ENCODE data around the gene SERPINA9.

The SERPINA9 gene, protein sequence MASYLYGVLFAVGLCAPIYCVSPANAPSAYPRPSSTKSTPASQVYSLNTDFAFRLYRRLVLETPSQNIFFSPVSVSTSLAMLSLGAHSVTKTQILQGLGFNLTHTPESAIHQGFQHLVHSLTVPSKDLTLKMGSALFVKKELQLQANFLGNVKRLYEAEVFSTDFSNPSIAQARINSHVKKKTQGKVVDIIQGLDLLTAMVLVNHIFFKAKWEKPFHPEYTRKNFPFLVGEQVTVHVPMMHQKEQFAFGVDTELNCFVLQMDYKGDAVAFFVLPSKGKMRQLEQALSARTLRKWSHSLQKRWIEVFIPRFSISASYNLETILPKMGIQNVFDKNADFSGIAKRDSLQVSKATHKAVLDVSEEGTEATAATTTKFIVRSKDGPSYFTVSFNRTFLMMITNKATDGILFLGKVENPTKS

GRCh38 chr14:94476023-94476422, at the start of gene SERPINA9:
Gene SERPINA9, minus strand, starts transcription at chr14:94476197. Its CDS starts 6,357 bp downstream, at chr14:94469840.
- H3K27ac ChIP-seq (ENCODE audit: low read depth, low read length), result no peak within 1 kb of the TSS
- no peaks in the 10 kb centered on the region for H3K36me3 ChIP-seq (ENCODE audit: control insufficient read depth, insufficient read depth, low read length)

GRCh38 chr14:94524093-94524492, 48.1 kb upstream of the SERPINA9 start:
- Histone ChIP-seq H3K4me3 (ENCODE audit: low read depth, low read length) (no peak overlapping the region), H3K27ac (ENCODE audit: low read depth, low read length) (no peak overlapping the region), H3K27me3 (ENCODE audit: control insufficient read depth, insufficient read depth, low read length) (no peaks in the 10 kb centered on the region), H3K4me1 (ENCODE audit: control insufficient read depth, insufficient read depth, low read length) (no peaks in the 10 kb centered on the region), H3K9me3 (ENCODE audit: control insufficient read depth, insufficient read depth, low read depth, low read length) (peaks cover 6% of the 10 kb centered on the region; the same call in 1 of the 2 replicates), H3K9ac (ENCODE audit: low read length) (no peak overlapping the region), H3K36me3 (ENCODE audit: control insufficient read depth, insufficient read depth, low read length) (no peaks in the 10 kb centered on the region)

More at GRCh38 chr14:94476023-94476422, at the start of gene SERPINA9:
- H3K9me3 ChIP-seq (ENCODE audit: control insufficient read depth, insufficient read depth, low read depth, low read length), result peaks cover 15% of the 10 kb centered on the region
- H3K27me3 ChIP-seq (ENCODE audit: control insufficient read depth, insufficient read depth, low read length), result no peaks in the 10 kb centered on the region
- H3K9ac ChIP-seq (ENCODE audit: low read length), result no peak within 1 kb of the TSS
- no peak within 1 kb of the TSS for H3K4me3 ChIP-seq (ENCODE audit: low read depth, low read length)
- 0 out of 2 replicates have a peak, but pooled peaks cover 4% of the 10 kb centered on the region for H3K4me1 ChIP-seq (ENCODE audit: control insufficient read depth, insufficient read depth, low read length)

DNA sequence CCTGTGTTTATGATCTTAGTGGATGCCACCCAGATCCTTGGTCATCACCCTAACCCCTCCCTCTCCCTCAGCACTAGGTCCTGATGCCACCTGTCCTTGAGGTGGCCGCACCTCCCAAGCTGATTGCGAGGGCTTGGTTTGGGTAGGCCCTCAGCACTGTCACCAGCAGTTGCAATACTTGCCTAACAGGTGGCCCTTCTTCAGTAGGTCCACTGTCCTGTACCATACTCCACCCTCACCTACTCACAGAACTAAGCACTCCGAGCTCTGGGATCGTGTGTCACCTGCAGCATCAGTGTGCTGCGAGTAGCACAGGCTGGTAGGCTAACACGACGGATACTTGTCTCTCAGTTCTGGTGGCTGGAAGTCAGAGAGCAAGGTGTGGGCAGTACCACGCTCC, 47.3 kb upstream of the SERPINA9 start:
- Histone ChIP-seq H3K27ac (ENCODE audit: low read depth, low read length) (no peak overlapping the region), H3K4me1 (ENCODE audit: control insufficient read depth, insufficient read depth, low read length) (peaks cover 3% of the 10 kb centered on the region), H3K9me3 (ENCODE audit: control insufficient read depth, insufficient read depth, low read depth, low read length) (peaks cover 9% of the 10 kb centered on the region; the same call in 1 of the 2 replicates), H3K4me3 (ENCODE audit: low read depth, low read length) (no peak overlapping the region), H3K27me3 (ENCODE audit: control insufficient read depth, insufficient read depth, low read length) (no peaks in the 10 kb centered on the region), H3K36me3 (ENCODE audit: control insufficient read depth, insufficient read depth, low read length) (no peaks in the 10 kb centered on the region), H3K9ac (ENCODE audit: low read length) (no peak overlapping the region)

- Histone ChIP-seq H3K36me3 (ENCODE audit: control insufficient read depth, insufficient read depth, low read length) (no peaks in the 10 kb centered on the region), H3K27ac (ENCODE audit: low read depth, low read length) (no peak overlapping the region), H3K27me3 (ENCODE audit: control insufficient read depth, insufficient read depth, low read length) (no peaks in the 10 kb centered on the region), H3K4me1 (ENCODE audit: control insufficient read depth, insufficient read depth, low read length) (peaks cover 13% of the 10 kb centered on the region), H3K9me3 (ENCODE audit: control insufficient read depth, insufficient read depth, low read depth, low read length) (peaks cover 9% of the 10 kb centered on the region; the same call in 1 of the 2 replicates), H3K9ac (ENCODE audit: low read length) (no peak overlapping the region), H3K4me3 (ENCODE audit: low read depth, low read length) (no peak overlapping the region)
These were observed 46.2 kb upstream of the SERPINA9 start for GRCh38 chr14:94522115-94522724.

- H3K9ac ChIP-seq (ENCODE audit: low read length), result no peak overlapping the region
- H3K27ac ChIP-seq (ENCODE audit: low read depth, low read length), result no peak overlapping the region
These were observed 45.5 kb upstream of the SERPINA9 start for GRCh38 chr14:94521375-94522114.

DNA sequence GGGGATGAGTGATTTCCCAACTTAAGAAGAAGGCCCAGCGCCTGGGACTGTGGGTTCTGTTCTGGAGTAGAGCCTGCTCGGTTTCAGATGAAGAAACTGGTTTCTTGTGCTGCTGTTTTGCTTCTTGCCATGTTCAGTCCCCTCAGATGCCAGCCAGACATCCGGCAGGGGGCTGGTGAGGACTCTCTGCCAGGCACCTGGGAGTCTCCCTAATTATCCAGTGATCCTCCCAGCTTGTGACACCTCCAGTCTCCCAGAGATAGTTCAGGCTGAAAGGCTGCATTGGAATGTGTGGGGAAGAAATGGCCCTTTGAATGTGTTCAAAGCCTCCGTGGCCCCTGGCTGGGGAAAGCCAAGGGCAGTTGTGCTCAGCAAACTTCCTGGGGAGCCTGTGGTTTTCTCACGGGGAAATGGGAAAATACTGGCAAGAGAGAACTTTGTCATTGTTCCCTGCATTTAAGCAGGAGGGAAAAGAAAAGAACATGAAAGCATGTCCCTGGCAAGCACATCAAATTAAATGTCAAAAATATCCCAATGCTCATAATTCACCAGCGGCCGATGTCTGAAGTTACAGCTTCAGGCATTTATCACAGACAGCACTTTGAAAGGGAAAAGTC, 41.8 kb upstream of the SERPINA9 start:
- H3K9ac ChIP-seq (ENCODE audit: low read length), result no peak overlapping the region
- H3K27ac ChIP-seq (ENCODE audit: low read depth, low read length), result no peak overlapping the region
- no peaks in the 10 kb centered on the region for H3K36me3 ChIP-seq (ENCODE audit: control insufficient read depth, insufficient read depth, low read length)
- peaks cover 9% of the 10 kb centered on the region; the same call in 1 of the 2 replicates for H3K9me3 ChIP-seq (ENCODE audit: control insufficient read depth, insufficient read depth, low read depth, low read length)
- no peaks in the 10 kb centered on the region for H3K27me3 ChIP-seq (ENCODE audit: control insufficient read depth, insufficient read depth, low read length)
- no peak overlapping the region for H3K4me3 ChIP-seq (ENCODE audit: low read depth, low read length)
- H3K4me1 ChIP-seq (ENCODE audit: control insufficient read depth, insufficient read depth, low read length), result peaks cover 16% of the 10 kb centered on the region

More at GRCh38 chr14:94521375-94522114, 45.5 kb upstream of the SERPINA9 start:
- Histone ChIP-seq H3K4me1 (ENCODE audit: control insufficient read depth, insufficient read depth, low read length) (peaks cover 16% of the 10 kb centered on the region), H3K27me3 (ENCODE audit: control insufficient read depth, insufficient read depth, low read length) (no peaks in the 10 kb centered on the region), H3K36me3 (ENCODE audit: control insufficient read depth, insufficient read depth, low read length) (no peaks in the 10 kb centered on the region), H3K4me3 (ENCODE audit: low read depth, low read length) (no peak overlapping the region), H3K9me3 (ENCODE audit: control insufficient read depth, insufficient read depth, low read depth, low read length) (peaks cover 9% of the 10 kb centered on the region; the same call in 1 of the 2 replicates)

- H3K9me3 ChIP-seq (ENCODE audit: control insufficient read depth, insufficient read depth, low read depth, low read length), result peaks cover 9% of the 10 kb centered on the region; the same call in 1 of the 2 replicates
- H3K9ac ChIP-seq (ENCODE audit: low read length), result no peak overlapping the region
- H3K4me1 ChIP-seq (ENCODE audit: control insufficient read depth, insufficient read depth, low read length), result peaks cover 16% of the 10 kb centered on the region
- H3K4me3 ChIP-seq (ENCODE audit: low read depth, low read length), result no peak overlapping the region
- H3K27ac ChIP-seq (ENCODE audit: low read depth, low read length), result no peak overlapping the region
- H3K27me3 ChIP-seq (ENCODE audit: control insufficient read depth, insufficient read depth, low read length), result no peaks in the 10 kb centered on the region
- H3K36me3 ChIP-seq (ENCODE audit: control insufficient read depth, insufficient read depth, low read length), result no peaks in the 10 kb centered on the region
These were observed 41.2 kb upstream of the SERPINA9 start for GRCh38 chr14:94517248-94517640.

DNA sequence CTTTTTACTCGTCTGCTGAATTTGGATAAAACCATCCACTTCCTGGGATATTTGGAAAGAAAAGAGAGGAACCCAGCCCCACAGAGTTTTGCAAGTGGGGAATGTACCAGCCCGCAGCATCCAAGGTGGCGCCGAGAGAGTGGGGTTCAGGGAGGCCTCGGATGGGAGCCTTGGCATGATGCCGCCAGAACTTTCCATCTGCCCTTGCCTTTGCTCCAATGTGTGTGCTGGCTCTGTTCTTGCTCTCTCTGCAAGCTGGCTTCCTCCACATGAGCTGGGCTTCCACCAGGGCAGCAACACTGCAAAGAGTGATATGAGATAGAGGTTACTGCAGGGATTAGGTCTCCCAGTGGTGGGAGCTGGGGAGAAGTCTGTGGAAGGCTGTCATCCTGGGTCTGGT, 39.9 kb upstream of the SERPINA9 start:
- Histone ChIP-seq H3K27me3 (ENCODE audit: control insufficient read depth, insufficient read depth, low read length) (no peaks in the 10 kb centered on the region), H3K4me3 (ENCODE audit: low read depth, low read length) (no peak overlapping the region), H3K4me1 (ENCODE audit: control insufficient read depth, insufficient read depth, low read length) (peaks cover 16% of the 10 kb centered on the region), H3K9me3 (ENCODE audit: control insufficient read depth, insufficient read depth, low read depth, low read length) (peaks cover 9% of the 10 kb centered on the region; the same call in 1 of the 2 replicates), H3K9ac (ENCODE audit: low read length) (no peak overlapping the region), H3K36me3 (ENCODE audit: control insufficient read depth, insufficient read depth, low read length) (no peaks in the 10 kb centered on the region), H3K27ac (ENCODE audit: low read depth, low read length) (no peak overlapping the region)

DNA sequence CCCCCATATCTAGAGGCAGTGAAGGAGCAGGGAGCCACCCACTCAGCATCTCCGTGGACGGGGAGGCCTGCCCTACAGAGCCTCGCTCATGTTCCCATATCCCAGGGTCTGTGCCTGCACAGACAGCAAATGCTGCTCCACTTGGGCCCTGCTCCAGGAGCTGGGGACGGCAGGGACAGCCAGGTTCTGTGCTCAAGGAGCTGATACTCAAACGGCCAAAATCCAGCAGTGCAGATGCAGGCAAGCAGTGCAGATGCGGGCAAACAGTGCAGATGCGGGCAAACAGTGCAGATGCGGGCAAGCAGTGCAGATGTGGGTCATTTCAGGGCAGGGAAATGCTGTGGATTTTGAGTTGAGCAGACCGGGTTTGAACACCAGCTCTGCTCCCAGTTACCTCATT, 39.4 kb upstream of the SERPINA9 start:
- Histone ChIP-seq H3K27me3 (ENCODE audit: control insufficient read depth, insufficient read depth, low read length) (no peaks in the 10 kb centered on the region), H3K9ac (ENCODE audit: low read length) (no peak overlapping the region), H3K4me1 (ENCODE audit: control insufficient read depth, insufficient read depth, low read length) (peaks cover 16% of the 10 kb centered on the region), H3K36me3 (ENCODE audit: control insufficient read depth, insufficient read depth, low read length) (no peaks in the 10 kb centered on the region), H3K9me3 (ENCODE audit: control insufficient read depth, insufficient read depth, low read depth, low read length) (peaks cover 9% of the 10 kb centered on the region; the same call in 1 of the 2 replicates), H3K27ac (ENCODE audit: low read depth, low read length) (no peak overlapping the region), H3K4me3 (ENCODE audit: low read depth, low read length) (no peak overlapping the region)

DNA sequence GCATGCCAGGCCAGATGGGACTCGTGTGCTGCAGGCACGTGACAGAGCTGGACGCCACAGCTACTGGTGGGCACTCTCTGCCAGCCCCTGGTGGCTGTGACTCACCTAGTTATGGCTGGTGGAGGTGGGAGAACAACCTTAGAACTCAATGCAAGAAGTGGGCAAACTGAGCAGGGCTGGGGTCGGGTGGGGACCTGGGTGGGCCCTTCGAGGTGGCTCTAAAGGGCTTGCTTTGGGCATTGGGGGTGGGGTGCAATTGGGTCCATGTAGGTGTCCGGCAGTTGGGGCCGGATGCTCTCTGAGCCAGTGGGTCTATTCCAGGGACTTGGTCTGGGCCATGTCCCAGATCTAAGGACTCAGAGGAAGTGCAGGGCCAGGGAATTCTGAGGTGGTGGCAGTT, 38.4 kb upstream of the SERPINA9 start:
- Histone ChIP-seq H3K9ac (ENCODE audit: low read length) (no peak overlapping the region), H3K36me3 (ENCODE audit: control insufficient read depth, insufficient read depth, low read length) (no peaks in the 10 kb centered on the region), H3K9me3 (ENCODE audit: control insufficient read depth, insufficient read depth, low read depth, low read length) (peaks cover 6% of the 10 kb centered on the region; the same call in 1 of the 2 replicates), H3K4me1 (ENCODE audit: control insufficient read depth, insufficient read depth, low read length) (peaks cover 16% of the 10 kb centered on the region), H3K4me3 (ENCODE audit: low read depth, low read length) (no peak overlapping the region), H3K27me3 (ENCODE audit: control insufficient read depth, insufficient read depth, low read length) (no peaks in the 10 kb centered on the region), H3K27ac (ENCODE audit: low read depth, low read length) (no peak overlapping the region)

Measured in HUES6 (cell line).